K562 (cell line): ENCODE measurements around the gene TMEM108. TPM values are rescaled to one million over a fixed set of nuclear protein-coding genes. Genes with fewer than 3 reads are reported as not detected.

Source experiments
- ATAC-seq: fragments of 200-7000 bp; cut with Tn5 transposase; 3 replicates; pipeline ENCODE4 v1.9.1; 2020; ENCODE audit warnings: moderate library complexity
- BruUV-seq: library from RNA; stranded (reverse); fragments of 400-500 nt; replicated peaks from 2 replicates; lab custom pipeline; 2021; lab: Mats Ljungman, UMichigan
- CTCF ChIA-PET: fragments of 300-600 bp; formaldehyde crosslinking; extraction: SDS; loops from one replicate; lab custom pipeline; 2021; ENCODE audit warnings: low intra/inter-chr PET ratio; lab: Yijun Ruan, JAX
- POLR2A ChIA-PET: fragments of 300-600, 350-650 bp; sonication (Branson Sonifier 250); formaldehyde crosslinking; extraction: SDS; loops from one replicate; lab custom pipeline; 2021; ENCODE audit warnings: antibody characterized with exemption, inconsistent platforms; lab: Yijun Ruan, JAX
- DNase-seq, 4 experiments: peaks; one replicate each; pipeline versions ENCODE4 v3.0.0 to v3.0.0-alpha.2; 2011 to 2018; ENCODE audit warnings: low spot score in 3 of 4, mixed read lengths in 3 of 4; ENCODE audit errors: extremely low read depth in 1 of 4
- FAIRE-seq: peaks from 2 replicates; lab custom pipeline; 2011; peaks lifted over from hg19 to GRCh38; lab: Jason Lieb, UNC
- H2AFZ ChIP-seq: 2 replicates; pipeline ENCODE4 v1.6.0; 2011; ENCODE audit warnings: low read depth, low read length, control low read depth, inconsistent platforms
- H3K27ac ChIP-seq: fragments of 200-600 bp; 3 replicates; pipeline ENCODE4 v1.8.0; 2011; ENCODE audit warnings: low read depth, mild to moderate bottlenecking, control low read depth, inconsistent platforms, low read length, moderate library complexity, mixed read lengths; ENCODE audit errors: extremely low read depth
- H3K27me3 ChIP-seq, 2 experiments: fragments of 300-600 bp in 1 of 2; 2 replicates in 1 of 2; 3 replicates in 1 of 2; pipeline versions ENCODE4 v1.6.0 to v1.8.0; 2011; ENCODE audit warnings: inconsistent platforms in 2 of 2, low read length in 2 of 2, mild to moderate bottlenecking in 1 of 2, mixed read lengths in 1 of 2, moderate library complexity in 1 of 2; ENCODE audit not compliant: control insufficient read depth in 2 of 2, insufficient read depth in 2 of 2
- H3K36me3 ChIP-seq: fragments of 300-600 bp; 3 replicates; pipeline ENCODE4 v1.8.0; 2011; ENCODE audit warnings: mild to moderate bottlenecking, low read length, inconsistent platforms; ENCODE audit not compliant: control insufficient read depth, insufficient read depth
- H3K4me1 ChIP-seq, 2 experiments: fragments of 200-600 bp in 1 of 2; replicated peaks in 1 of 2; 2 replicates in 1 of 2; 3 replicates in 1 of 2; pipeline versions ENCODE4 v1.5.1 to v1.8.0; 2011; ENCODE audit warnings: inconsistent platforms in 2 of 2, low read length in 2 of 2, mild to moderate bottlenecking in 1 of 2, mixed read lengths in 1 of 2, moderate library complexity in 1 of 2; ENCODE audit not compliant: control insufficient read depth in 2 of 2, insufficient read depth in 2 of 2
- H3K4me2 ChIP-seq: 2 replicates; pipeline ENCODE4 v1.6.1; 2011; ENCODE audit warnings: low read length, control low read depth, inconsistent platforms, mixed read lengths; ENCODE audit not compliant: insufficient read depth
- H3K4me3 ChIP-seq: fragments of 200-600 bp; sonication (generic), shearing (Covaris generic); 2 replicates; pipeline ENCODE4 v1.5.1; 2016; ENCODE audit warnings: control low read depth, inconsistent platforms
- H3K79me2 ChIP-seq: fragments of 200-600 bp; 3 replicates; pipeline ENCODE4 v1.8.0; 2011; ENCODE audit warnings: low read length, inconsistent platforms; ENCODE audit not compliant: control insufficient read depth, insufficient read depth
- H3K9ac ChIP-seq, 2 experiments: 2 replicates each; pipeline versions ENCODE4 v1.6.0 to v1.6.1; 2011; ENCODE audit warnings: low read depth in 2 of 2, low read length in 2 of 2, control low read depth in 1 of 2, inconsistent platforms in 1 of 2, mild to moderate bottlenecking in 1 of 2, mixed read lengths in 1 of 2; ENCODE audit not compliant: insufficient read depth in 1 of 2
- H3K9me1 ChIP-seq: one replicate; pipeline ENCODE4 v1.6.0; 2011; ENCODE audit warnings: inconsistent platforms, mild to moderate bottlenecking, low read length, moderate library complexity; ENCODE audit not compliant: control insufficient read depth, insufficient read depth
- H3K9me3 ChIP-seq: replicated peaks from 2 replicates; pipeline ENCODE4 v1.5.1; 2011; ENCODE audit warnings: low read depth, low read length, inconsistent platforms; ENCODE audit not compliant: control insufficient read depth, insufficient read depth
- H4K20me1 ChIP-seq: replicated peaks from 2 replicates; pipeline ENCODE4 v1.6.1; 2011; ENCODE audit warnings: low read length, inconsistent platforms, mixed read lengths; ENCODE audit not compliant: control insufficient read depth, insufficient read depth
- FOS ChIP-seq: IDR thresholded peaks from 3 replicates; pipeline ENCODE4 v1.6.1; 2011; ENCODE audit not compliant: insufficient read length; ENCODE audit errors: extremely low read depth
- HDAC8 ChIP-seq: fragments of 450-650 bp; IDR thresholded peaks from 2 replicates; pipeline ENCODE4 v1.6.1; 2016; ENCODE audit warnings: mild to moderate bottlenecking, missing genetic modification characterization, moderate library complexity, missing compliant biosample characterization
- MIER1 ChIP-seq: fragments of 450-650 bp; IDR thresholded peaks from 2 replicates; pipeline ENCODE4 v1.6.1; 2016; ENCODE audit warnings: antibody characterized with exemption, mild to moderate bottlenecking, low read depth
- PTRF ChIP-seq: fragments of 450-650 bp; IDR thresholded peaks from 2 replicates; pipeline ENCODE4 v1.6.1; 2016; ENCODE audit warnings: mild to moderate bottlenecking, missing genetic modification characterization, missing compliant biosample characterization
- RNF219 ChIP-seq: fragments of 250-450 bp; sonication (Bioruptor Pico); IDR thresholded peaks from 2 replicates; pipeline ENCODE4 v1.5.0; 2022; ENCODE audit warnings: mild to moderate bottlenecking
- TAL1 ChIP-seq: fragments of 450-650 bp; IDR thresholded peaks from 2 replicates; pipeline ENCODE4 v1.6.1; 2016; ENCODE audit warnings: mild to moderate bottlenecking
- THRB ChIP-seq: fragments of 450-650 bp; formaldehyde crosslinking; conservative IDR thresholded peaks from 2 replicates; pipeline ENCODE4 v1.4.0; 2022; ENCODE audit warnings: mild to moderate bottlenecking, missing genetic modification characterization
- YBX1 ChIP-seq: fragments of 450-650 bp; IDR thresholded peaks from 2 replicates; pipeline ENCODE4 v1.7.1; 2016; ENCODE audit warnings: mild to moderate bottlenecking
- ZNF511 ChIP-seq: sonication (generic); formaldehyde crosslinking; IDR thresholded peaks from 2 replicates; pipeline ENCODE4 v1.8.0; 2022; ENCODE audit warnings: mild to moderate bottlenecking, missing genetic modification reagents
- whole genome bisulfite sequencing: fragments of 100-300 bp; shearing (Covaris generic); methylation state at CpG from one replicate; pipeline ENCODE4 v1.1.6; 2016; ENCODE audit warnings: low coverage, mixed read lengths; ENCODE audit not compliant: insufficient coverage; ENCODE audit errors: missing lambda C conversion rate; 5-methylcytosine and 5-hydroxymethylcytosine counted together
- in situ Hi-C: fragments of 300-500 bp; cut with MboI; formaldehyde crosslinking; loops from 4 replicates; pipeline ENCODE4 v1.15.0; 2018; ENCODE audit warnings: inconsistent platforms, mixed read lengths
- intact Hi-C: fragments of 100-400 bp; cut with micrococcal nuclease; formaldehyde crosslinking; loops from 2 replicates; pipeline ENCODE4 v1.14.2; 2022
- polyA plus RNA-seq, 8 experiments: library from polyadenylated mRNA; depleted of rRNA in 4 of 8; stranded (reverse) in 5 of 8; unstranded in 3 of 8; fragments of >200 nt; fragmentation: Nextera tagmentation in 2 of 8; fragmentation: Illumina TruSeq in 1 of 8; extraction: Ambion mirVana in 2 of 8; extraction: Trizol in 1 of 8; gene quantifications; 2 replicates each; pipeline versions ENCODE4 v1.2.1 to v1.2.3, GENCODE V29; 2011 to 2014; ENCODE audit warnings: inconsistent platforms in 1 of 8, missing spikeins in 1 of 8
- total RNA-seq, 7 experiments: library from RNA; depleted of rRNA in 6 of 7; stranded (reverse); fragments of >200 nt in 6 of 7; fragmentation: Illumina TruSeq in 2 of 7; extraction: Trizol in 2 of 7; gene quantifications; 2 replicates each; pipeline versions ENCODE4 v1.2.1 to v1.2.3, GENCODE V29; 2011 to 2021; ENCODE audit warnings: low replicate concordance in 1 of 7

Gene TMEM108
- total and polyA plus RNA-seq, 9 of the 15 experiments (the other 6 are each of a cell fraction or from before 2014, with no cell fraction given), result 0.65 to 11.1 (median 3.4) TPM

- no peak overlapping the region for H3K4me2 ChIP-seq
- POLR2A ChIA-PET, result no interaction called here
- intact Hi-C loops (no loop called here), in situ Hi-C loops (no loop called here)
- H3K79me2 ChIP-seq, result no peaks in the 10 kb centered on the region
- H3K36me3 ChIP-seq, result no peaks in the 10 kb centered on the region
- DNase-seq, result no peak
- WGBS, result 51% methylated on average over 3 of the region's 3 CpGs
- no peaks in the 10 kb centered on the region for H3K4me1 ChIP-seq
- H3K4me3 ChIP-seq, result no peak overlapping the region
- H2AFZ ChIP-seq, result no peak overlapping the region
- CTCF ChIA-PET, result no interaction called here
- no peaks in the 10 kb centered on the region for H3K27me3 ChIP-seq
- TF ChIP-seq MIER1, result no peak
- TF ChIP-seq TAL1, result no peak
- no peak for TF ChIP-seq YBX1
- no peak for TF ChIP-seq ZNF511 (CRISPR knock-in tag)
- TF ChIP-seq FOS, result no peak
- no peak for TF ChIP-seq RNF219 (CRISPR knock-in tag)
- no peak for TF ChIP-seq THRB
- no peak for TF ChIP-seq HDAC8
- no peak for TF ChIP-seq PTRF (tag)
- no TSS peak for BruUV-seq
- H3K9me3 ChIP-seq, result no peaks in the 10 kb centered on the region
- no peaks in the 10 kb centered on the region for H4K20me1 ChIP-seq
- FAIRE-seq, result no peak
- H3K9me1 ChIP-seq, result no peaks in the 10 kb centered on the region
- no peak for ATAC-seq
- H3K27ac ChIP-seq, result no peak overlapping the region
- no peak overlapping the region for H3K9ac ChIP-seq
Measured at GRCh38 chr3:133301194-133301593, 263.0 kb downstream of the TMEM108 start.
